BJ (cell line): ENCODE results near the gene GRM8. TPM values are rescaled to one million over a fixed set of nuclear protein-coding genes. Genes with fewer than 3 reads are reported as not detected.

Experiments used
- CTCF ChIA-PET: fragments of 350-600 bp; formaldehyde crosslinking; extraction: SDS; loops from one replicate; lab custom pipeline; 2021; ENCODE audit warnings: antibody characterized with exemption, inconsistent platforms; lab: Yijun Ruan, JAX
- POLR2A ChIA-PET: fragments of 300-600 bp; sonication (Branson Sonifier 250); formaldehyde crosslinking; extraction: SDS; loops from one replicate; lab custom pipeline; 2021; ENCODE audit warnings: antibody characterized with exemption; lab: Charles Lee
- DNase-seq: peaks from one replicate; pipeline ENCODE4 v3.0.0-alpha.2; 2011; ENCODE audit warnings: low read depth
- H3K27me3 ChIP-seq: 2 replicates; pipeline ENCODE4 v1.6.0; 2011; ENCODE audit warnings: low read length; ENCODE audit not compliant: control insufficient read depth, insufficient read depth
- H3K36me3 ChIP-seq: 2 replicates; pipeline ENCODE4 v1.5.1; 2011; ENCODE audit warnings: low read length; ENCODE audit not compliant: control insufficient read depth, insufficient read depth
- H3K4me3 ChIP-seq: 2 replicates; pipeline ENCODE4 v1.5.1; 2011; ENCODE audit warnings: low read depth, mild to moderate bottlenecking, control low read depth, low read length
- polyA plus RNA-seq: library from polyadenylated mRNA; depleted of rRNA; stranded (reverse); fragments of >200 nt; gene quantifications from 2 replicates; pipeline ENCODE4 v1.2.3, GENCODE V29; 2011
- TF ChIP-seq, protein P1 (sequence below): IDR thresholded peaks from 2 replicates; pipeline ENCODE4 v1.5.1; 2011; ENCODE audit warnings: low read depth, mild to moderate bottlenecking, control low read depth, inconsistent platforms, low read length, moderate library complexity; ENCODE audit not compliant: insufficient read depth

The GRM8 gene
- polyA plus RNA-seq, 1 experiment = not detected

DNA sequence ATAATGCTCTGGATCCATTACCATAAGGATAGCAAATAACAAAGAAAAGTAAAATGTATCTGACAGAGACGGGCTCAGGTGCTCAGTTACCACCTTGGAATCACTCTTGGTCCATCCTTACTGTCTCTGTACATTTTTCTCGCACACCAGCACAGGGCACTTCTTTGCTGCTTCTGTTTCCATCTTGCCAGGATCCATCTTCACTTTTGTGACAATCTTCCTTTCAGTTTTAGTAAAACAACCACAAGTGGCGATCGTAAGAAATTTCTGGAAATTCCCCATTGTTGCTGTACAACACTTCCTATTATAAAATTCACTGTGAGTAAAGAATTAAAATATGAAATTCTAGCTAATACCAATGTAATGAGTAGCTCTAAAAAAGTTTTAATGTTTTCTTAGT, 695.5 kb downstream of the GRM8 start:
- CTCF ChIA-PET = no interaction called here
- Histone ChIP-seq H3K4me3 (no peak overlapping the region), H3K27me3 (no peaks in the 10 kb centered on the region), H3K36me3 (no peaks in the 10 kb centered on the region)
- POLR2A ChIA-PET = no interaction called here
- DNase-seq = no peak
- TF ChIP-seq, protein P1, sequence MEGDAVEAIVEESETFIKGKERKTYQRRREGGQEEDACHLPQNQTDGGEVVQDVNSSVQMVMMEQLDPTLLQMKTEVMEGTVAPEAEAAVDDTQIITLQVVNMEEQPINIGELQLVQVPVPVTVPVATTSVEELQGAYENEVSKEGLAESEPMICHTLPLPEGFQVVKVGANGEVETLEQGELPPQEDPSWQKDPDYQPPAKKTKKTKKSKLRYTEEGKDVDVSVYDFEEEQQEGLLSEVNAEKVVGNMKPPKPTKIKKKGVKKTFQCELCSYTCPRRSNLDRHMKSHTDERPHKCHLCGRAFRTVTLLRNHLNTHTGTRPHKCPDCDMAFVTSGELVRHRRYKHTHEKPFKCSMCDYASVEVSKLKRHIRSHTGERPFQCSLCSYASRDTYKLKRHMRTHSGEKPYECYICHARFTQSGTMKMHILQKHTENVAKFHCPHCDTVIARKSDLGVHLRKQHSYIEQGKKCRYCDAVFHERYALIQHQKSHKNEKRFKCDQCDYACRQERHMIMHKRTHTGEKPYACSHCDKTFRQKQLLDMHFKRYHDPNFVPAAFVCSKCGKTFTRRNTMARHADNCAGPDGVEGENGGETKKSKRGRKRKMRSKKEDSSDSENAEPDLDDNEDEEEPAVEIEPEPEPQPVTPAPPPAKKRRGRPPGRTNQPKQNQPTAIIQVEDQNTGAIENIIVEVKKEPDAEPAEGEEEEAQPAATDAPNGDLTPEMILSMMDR = no peak

DNA sequence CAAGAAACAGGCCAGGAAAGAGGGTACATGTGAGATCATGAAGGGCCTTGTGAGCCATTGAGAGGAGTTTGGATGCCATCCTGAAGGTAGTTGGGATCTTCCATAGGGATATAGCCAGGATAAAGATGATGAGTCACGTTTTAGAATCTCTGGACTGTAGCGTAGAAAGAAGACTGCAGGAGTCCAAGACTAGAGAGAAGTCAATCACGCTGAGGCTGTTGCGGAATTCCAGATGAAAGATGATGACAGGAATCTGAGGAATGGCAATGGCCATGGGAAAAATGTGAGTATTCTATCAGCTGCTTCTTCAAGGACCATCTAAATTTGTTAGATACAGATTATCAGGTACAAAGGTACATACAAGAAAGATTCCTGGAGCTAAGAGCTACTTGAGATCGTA, 711.3 kb downstream of the GRM8 start:
- Histone ChIP-seq H3K4me3 (no peak overlapping the region), H3K27me3 (no peaks in the 10 kb centered on the region), H3K36me3 (no peaks in the 10 kb centered on the region)
- TF ChIP-seq, protein P1 = no peak
- ChIA-PET POLR2A (no interaction called here), CTCF (no interaction called here)
- no peak for DNase-seq

DNA sequence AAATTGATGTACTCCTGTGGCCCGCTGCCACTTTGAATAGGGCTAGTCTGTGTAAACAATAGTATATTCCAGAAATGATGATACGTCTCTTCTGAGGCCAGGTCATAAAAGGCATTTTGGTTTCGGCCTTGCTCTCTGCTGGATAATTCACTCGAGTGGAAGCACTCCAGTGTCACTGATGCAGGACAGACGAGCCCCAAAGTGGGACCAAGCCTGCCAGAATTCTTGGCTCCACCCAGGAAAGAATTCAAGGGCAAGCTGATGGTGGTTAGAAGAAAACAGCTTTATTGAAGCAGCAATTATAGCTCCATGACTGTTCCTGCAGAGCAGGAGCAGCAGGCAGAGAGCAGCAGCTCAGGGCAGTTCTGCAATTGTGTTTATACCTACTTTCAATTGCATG, 717.6 kb downstream of the GRM8 start:
- CTCF ChIA-PET = no interaction called here

DNA sequence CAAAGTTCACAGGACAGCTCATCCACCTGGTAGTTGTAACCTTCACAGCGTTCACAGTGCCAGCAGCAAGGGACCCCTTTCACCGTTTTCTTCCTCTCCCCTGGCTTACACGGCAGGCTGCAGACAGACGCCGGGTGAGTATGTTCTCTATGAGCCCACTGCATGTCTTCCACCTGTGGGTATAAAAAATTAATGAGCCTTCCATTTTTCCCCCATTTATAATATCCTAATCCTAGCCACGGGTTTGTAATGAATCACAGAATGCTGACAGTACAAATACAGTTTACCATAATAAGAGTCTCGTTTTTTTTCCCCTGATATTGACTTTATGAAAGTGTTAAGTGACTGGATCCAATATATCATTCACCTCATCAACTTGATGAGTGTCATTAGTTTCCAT, 719.0 kb downstream of the GRM8 start:
- DNase-seq = no peak
- CTCF ChIA-PET = no interaction called here
- POLR2A ChIA-PET = no interaction called here
- H3K36me3 ChIP-seq = no peaks in the 10 kb centered on the region
- no peak overlapping the region for H3K4me3 ChIP-seq
- no peaks in the 10 kb centered on the region for H3K27me3 ChIP-seq
- TF ChIP-seq, protein P1 = no peak

More for the DNA sequence above, 717.6 kb downstream of the GRM8 start:
- DNase-seq = no peak
- Histone ChIP-seq H3K4me3 (no peak overlapping the region), H3K27me3 (no peaks in the 10 kb centered on the region), H3K36me3 (no peaks in the 10 kb centered on the region)
- TF ChIP-seq, protein P1 = no peak
- POLR2A ChIA-PET = no interaction called here

DNA sequence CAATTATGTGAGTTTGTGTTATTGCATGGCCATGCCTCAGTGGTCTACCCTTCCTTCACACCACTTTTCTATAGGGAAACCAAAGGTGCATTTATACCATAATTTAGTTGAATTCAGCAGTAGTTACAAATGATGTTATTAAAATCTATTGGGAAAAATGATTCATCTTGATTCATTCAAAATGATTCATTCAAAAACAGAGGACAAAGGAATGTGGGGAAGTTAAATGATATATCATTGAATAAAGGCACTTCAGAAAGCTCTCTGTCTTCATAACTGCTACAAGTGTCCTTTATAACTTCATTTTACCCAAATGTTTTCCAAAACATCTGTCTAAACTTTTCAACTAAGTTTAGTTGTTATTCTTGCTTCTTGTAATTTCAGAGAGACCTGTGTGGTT, 722.9 kb downstream of the GRM8 start:
- H3K27me3 ChIP-seq = no peaks in the 10 kb centered on the region
- DNase-seq = no peak
- no peak overlapping the region for H3K4me3 ChIP-seq
- H3K36me3 ChIP-seq = no peaks in the 10 kb centered on the region
- POLR2A ChIA-PET = no interaction called here
- CTCF ChIA-PET = no interaction called here
- TF ChIP-seq, protein P1 = no peak
